Measurements from ENCODE around the gene ATP5F1B. TPM values are rescaled to one million over a fixed set of nuclear protein-coding genes. Genes with fewer than 3 reads are reported as not detected.

ATP5F1B gene
- total and polyA plus RNA-seq, 2 of the 13 experiments (the other 11 are each of a cell fraction or from before 2014, with no cell fraction given): 1,051 to 1,180 TPM

DNA sequence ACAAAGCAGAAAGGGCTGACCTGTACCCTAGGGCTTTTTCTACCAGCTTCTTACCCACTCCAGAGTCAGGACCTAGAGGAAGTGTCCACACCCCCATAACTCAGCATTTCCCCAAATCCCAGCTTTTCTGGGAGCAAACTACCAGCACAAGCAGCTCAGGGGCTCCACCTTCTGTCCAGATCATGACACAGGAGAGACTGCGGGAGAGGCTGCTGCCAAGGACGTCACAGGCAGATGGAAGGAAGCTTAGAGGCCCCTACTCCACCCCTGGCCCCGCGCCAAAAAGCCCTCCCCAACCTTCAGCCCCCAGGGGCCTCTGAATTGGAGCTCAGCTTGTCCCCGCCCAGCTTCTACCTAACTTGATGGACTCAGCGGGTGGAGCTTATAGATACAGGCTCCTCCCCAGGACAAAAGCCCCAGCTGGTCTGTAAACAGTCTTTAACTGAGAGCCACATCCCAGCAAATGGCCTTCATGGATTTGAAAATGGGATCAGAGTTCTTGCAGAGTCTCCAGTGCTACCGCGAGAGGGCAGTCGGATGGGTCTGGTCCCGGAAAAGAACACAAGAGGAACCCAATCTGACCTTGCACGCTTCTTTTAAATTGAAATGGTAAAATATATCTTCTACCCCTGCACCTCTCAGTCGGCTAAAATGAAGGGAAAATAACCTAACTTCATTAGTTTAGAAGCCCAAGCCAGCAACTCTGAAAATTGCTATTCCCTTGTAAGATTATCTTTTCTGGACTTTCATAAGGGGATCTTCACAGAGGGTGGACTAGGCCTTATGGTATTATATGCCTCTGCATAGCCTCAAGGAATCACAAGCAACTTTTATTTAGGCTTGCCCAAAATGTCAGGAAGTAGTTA, 8.9 kb downstream of the ATP5F1B start (continued):
- TF ChIP-seq, protein P1, sequence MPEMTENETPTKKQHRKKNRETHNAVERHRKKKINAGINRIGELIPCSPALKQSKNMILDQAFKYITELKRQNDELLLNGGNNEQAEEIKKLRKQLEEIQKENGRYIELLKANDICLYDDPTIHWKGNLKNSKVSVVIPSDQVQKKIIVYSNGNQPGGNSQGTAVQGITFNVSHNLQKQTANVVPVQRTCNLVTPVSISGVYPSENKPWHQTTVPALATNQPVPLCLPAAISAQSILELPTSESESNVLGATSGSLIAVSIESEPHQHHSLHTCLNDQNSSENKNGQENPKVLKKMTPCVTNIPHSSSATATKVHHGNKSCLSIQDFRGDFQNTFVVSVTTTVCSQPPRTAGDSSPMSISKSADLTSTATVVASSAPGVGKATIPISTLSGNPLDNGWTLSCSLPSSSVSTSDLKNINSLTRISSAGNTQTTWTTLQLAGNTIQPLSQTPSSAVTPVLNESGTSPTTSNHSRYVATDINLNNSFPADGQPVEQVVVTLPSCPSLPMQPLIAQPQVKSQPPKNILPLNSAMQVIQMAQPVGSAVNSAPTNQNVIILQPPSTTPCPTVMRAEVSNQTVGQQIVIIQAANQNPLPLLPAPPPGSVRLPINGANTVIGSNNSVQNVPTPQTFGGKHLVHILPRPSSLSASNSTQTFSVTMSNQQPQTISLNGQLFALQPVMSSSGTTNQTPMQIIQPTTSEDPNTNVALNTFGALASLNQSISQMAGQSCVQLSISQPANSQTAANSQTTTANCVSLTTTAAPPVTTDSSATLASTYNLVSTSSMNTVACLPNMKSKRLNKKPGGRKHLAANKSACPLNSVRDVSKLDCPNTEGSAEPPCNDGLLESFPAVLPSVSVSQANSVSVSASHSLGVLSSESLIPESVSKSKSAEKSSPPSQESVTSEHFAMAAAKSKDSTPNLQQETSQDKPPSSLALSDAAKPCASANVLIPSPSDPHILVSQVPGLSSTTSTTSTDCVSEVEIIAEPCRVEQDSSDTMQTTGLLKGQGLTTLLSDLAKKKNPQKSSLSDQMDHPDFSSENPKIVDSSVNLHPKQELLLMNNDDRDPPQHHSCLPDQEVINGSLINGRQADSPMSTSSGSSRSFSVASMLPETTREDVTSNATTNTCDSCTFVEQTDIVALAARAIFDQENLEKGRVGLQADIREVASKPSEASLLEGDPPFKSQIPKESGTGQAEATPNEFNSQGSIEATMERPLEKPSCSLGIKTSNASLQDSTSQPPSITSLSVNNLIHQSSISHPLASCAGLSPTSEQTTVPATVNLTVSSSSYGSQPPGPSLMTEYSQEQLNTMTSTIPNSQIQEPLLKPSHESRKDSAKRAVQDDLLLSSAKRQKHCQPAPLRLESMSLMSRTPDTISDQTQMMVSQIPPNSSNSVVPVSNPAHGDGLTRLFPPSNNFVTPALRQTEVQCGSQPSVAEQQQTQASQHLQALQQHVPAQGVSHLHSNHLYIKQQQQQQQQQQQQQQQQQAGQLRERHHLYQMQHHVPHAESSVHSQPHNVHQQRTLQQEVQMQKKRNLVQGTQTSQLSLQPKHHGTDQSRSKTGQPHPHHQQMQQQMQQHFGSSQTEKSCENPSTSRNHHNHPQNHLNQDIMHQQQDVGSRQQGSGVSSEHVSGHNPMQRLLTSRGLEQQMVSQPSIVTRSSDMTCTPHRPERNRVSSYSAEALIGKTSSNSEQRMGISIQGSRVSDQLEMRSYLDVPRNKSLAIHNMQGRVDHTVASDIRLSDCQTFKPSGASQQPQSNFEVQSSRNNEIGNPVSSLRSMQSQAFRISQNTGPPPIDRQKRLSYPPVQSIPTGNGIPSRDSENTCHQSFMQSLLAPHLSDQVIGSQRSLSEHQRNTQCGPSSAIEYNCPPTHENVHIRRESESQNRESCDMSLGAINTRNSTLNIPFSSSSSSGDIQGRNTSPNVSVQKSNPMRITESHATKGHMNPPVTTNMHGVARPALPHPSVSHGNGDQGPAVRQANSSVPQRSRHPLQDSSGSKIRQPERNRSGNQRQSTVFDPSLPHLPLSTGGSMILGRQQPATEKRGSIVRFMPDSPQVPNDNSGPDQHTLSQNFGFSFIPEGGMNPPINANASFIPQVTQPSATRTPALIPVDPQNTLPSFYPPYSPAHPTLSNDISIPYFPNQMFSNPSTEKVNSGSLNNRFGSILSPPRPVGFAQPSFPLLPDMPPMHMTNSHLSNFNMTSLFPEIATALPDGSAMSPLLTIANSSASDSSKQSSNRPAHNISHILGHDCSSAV (CRISPR knock-in tag; IDR thresholded peaks at IDR 0.05; ENCODE audit: borderline replicate concordance): no peak
- no peak for TF ChIP-seq ZNF180 (CRISPR knock-in tag; IDR thresholded peaks at IDR 0.05; ENCODE audit: borderline replicate concordance, low read depth)
- no peak for TF ChIP-seq ZMAT3 (CRISPR knock-in tag; conservative IDR thresholded peaks at IDR 0.05)
- TF ChIP-seq TCF12 (IDR thresholded peaks at IDR 0.05): no peak
- TF ChIP-seq TCF12 (CRISPR knock-in tag; IDR thresholded peaks at IDR 0.05): no peak; the same call in 1 of the 2 replicates
- no peak for TF ChIP-seq SRF (IDR thresholded peaks at IDR 0.05; ENCODE audit: low read depth, low read length)
- no peak for TF ChIP-seq ZBTB7A (CRISPR knock-in tag; IDR thresholded peaks at IDR 0.05)
- no peak for TF ChIP-seq ZNF550 (CRISPR knock-in tag; IDR thresholded peaks at IDR 0.05; ENCODE audit: borderline replicate concordance)
- TF ChIP-seq ZNF44 (CRISPR knock-in tag; IDR thresholded peaks at IDR 0.05): no peak
- TF ChIP-seq MEIS1 (CRISPR knock-in tag; IDR thresholded peaks at IDR 0.05; ENCODE audit: borderline replicate concordance): no peak
- TF ChIP-seq TSC22D2 (CRISPR knock-in tag; IDR thresholded peaks at IDR 0.05; ENCODE audit: borderline replicate concordance): peak; percentile 60; the same call in 1 of the 2 replicates
- TF ChIP-seq RARA (CRISPR knock-in tag; IDR thresholded peaks at IDR 0.05): peak; percentile 50; the same call in 1 of the 2 replicates
- no peak for TF ChIP-seq ZNF589 (CRISPR knock-in tag; conservative IDR thresholded peaks at IDR 0.05)
- TF ChIP-seq, protein P2, sequence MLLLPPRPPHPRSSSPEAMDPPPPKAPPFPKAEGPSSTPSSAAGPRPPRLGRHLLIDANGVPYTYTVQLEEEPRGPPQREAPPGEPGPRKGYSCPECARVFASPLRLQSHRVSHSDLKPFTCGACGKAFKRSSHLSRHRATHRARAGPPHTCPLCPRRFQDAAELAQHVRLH (CRISPR knock-in tag; IDR thresholded peaks at IDR 0.05; ENCODE audit: borderline replicate concordance, low read depth): peak; percentile 75; the same call in 1 of the 2 replicates
- peak; percentile 76 for TF ChIP-seq CREB1 (IDR thresholded peaks at IDR 0.05)
- peak; percentile 91 for TF ChIP-seq CREB1 (CRISPR knock-in tag; IDR thresholded peaks at IDR 0.05)
- TF ChIP-seq, protein P3, sequence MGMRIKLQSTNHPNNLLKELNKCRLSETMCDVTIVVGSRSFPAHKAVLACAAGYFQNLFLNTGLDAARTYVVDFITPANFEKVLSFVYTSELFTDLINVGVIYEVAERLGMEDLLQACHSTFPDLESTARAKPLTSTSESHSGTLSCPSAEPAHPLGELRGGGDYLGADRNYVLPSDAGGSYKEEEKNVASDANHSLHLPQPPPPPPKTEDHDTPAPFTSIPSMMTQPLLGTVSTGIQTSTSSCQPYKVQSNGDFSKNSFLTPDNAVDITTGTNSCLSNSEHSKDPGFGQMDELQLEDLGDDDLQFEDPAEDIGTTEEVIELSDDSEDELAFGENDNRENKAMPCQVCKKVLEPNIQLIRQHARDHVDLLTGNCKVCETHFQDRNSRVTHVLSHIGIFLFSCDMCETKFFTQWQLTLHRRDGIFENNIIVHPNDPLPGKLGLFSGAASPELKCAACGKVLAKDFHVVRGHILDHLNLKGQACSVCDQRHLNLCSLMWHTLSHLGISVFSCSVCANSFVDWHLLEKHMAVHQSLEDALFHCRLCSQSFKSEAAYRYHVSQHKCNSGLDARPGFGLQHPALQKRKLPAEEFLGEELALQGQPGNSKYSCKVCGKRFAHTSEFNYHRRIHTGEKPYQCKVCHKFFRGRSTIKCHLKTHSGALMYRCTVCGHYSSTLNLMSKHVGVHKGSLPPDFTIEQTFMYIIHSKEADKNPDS (CRISPR knock-in tag; IDR thresholded peaks at IDR 0.05): no peak
- no peak for TF ChIP-seq SP1 (IDR thresholded peaks at IDR 0.05)
- peak; percentile 87 for TF ChIP-seq SP1 (CRISPR knock-in tag; IDR thresholded peaks at IDR 0.05)
- peak; percentile 61; the same call in 1 of the 2 replicates for TF ChIP-seq RXRB (CRISPR knock-in tag; IDR thresholded peaks at IDR 0.05; ENCODE audit: borderline replicate concordance)

Measured in HepG2 (cell line).